Kidney (tissue), 14 donors: Measurements from ENCODE around the gene KIF2A. TPM values are rescaled to one million over a fixed set of nuclear protein-coding genes. Genes with fewer than 3 reads are reported as not detected.

Experiments
- DNase-seq, 5 donors: peaks; one replicate each; pipeline ENCODE4 v3.0.0-alpha.2; 2013 to 2020
- FAIRE-seq: peaks from 2 replicates; lab custom pipeline; 2012; peaks lifted over from hg19 to GRCh38; lab: Jason Lieb, UNC
- H3K27ac ChIP-seq, 2 donors: one replicate each; pipeline ENCODE4 v1.7.0; 2013; ENCODE audit warnings: low read depth in 2 of 2, low read length in 2 of 2, inconsistent platforms in 1 of 2
- H3K27me3 ChIP-seq: one replicate; pipeline ENCODE4 v1.7.1; 2013; ENCODE audit warnings: low read length, inconsistent platforms; ENCODE audit not compliant: control insufficient read depth, insufficient read depth
- H3K36me3 ChIP-seq, 3 donors: one replicate each; pipeline versions ENCODE4 v1.7.0 to v1.7.1; 2013; ENCODE audit warnings: low read length in 3 of 3, control low read depth in 1 of 3, inconsistent platforms in 1 of 3; ENCODE audit not compliant: insufficient read depth in 3 of 3, control insufficient read depth in 2 of 3
- H3K4me1 ChIP-seq, 3 donors: one replicate each; pipeline versions ENCODE4 v1.7.0 to v1.7.1; 2013; ENCODE audit warnings: low read length in 3 of 3, inconsistent platforms in 1 of 3, low read depth in 1 of 3; ENCODE audit not compliant: control insufficient read depth in 2 of 3, insufficient read depth in 2 of 3
- H3K4me3 ChIP-seq, 3 donors: one replicate each; pipeline versions ENCODE4 v1.7.0 to v1.8.1; 2013; ENCODE audit warnings: low read length in 3 of 3, control low read depth in 1 of 3, inconsistent platforms in 1 of 3
- H3K9ac ChIP-seq, 3 donors: one replicate each; pipeline versions ENCODE4 v1.7.0 to v1.7.1; 2013; ENCODE audit warnings: low read length in 3 of 3, control low read depth in 1 of 3, inconsistent platforms in 1 of 3
- H3K9me3 ChIP-seq, 3 donors: one replicate each; pipeline versions ENCODE4 v1.7.0 to v1.7.1; 2013; ENCODE audit warnings: low read length in 3 of 3, control low read depth in 1 of 3, inconsistent platforms in 1 of 3; ENCODE audit not compliant: control insufficient read depth in 2 of 3, insufficient read depth in 1 of 3
- intact Hi-C: fragments of 100-400 bp; cut with DNase I; formaldehyde crosslinking; loops from one replicate; pipeline ENCODE4 v1.11.1; 2022
- polyA plus RNA-seq: library from polyadenylated mRNA; stranded (reverse); fragments of 350-450 nt; fragmentation: Illumina TruSeq; extraction: RNeasy Lipid Tissue Mini Kit (QIAGEN cat#74804); gene quantifications from one replicate; pipeline ENCODE4 v1.2.3, GENCODE V29; 2014; ENCODE audit warnings: low read depth, low replicate concordance; ENCODE audit not compliant: insufficient read depth
- total RNA-seq: library from RNA; stranded (reverse); fragmentation: NEBNext Ultra II Directional; extraction: Animal tissue kit (Norgen Biotek cat#: 25700); gene quantifications from one replicate; pipeline ENCODE4 v1.2.1, GENCODE V29; 2021
- TF ChIP-seq, protein P1 (sequence below): IDR thresholded peaks from 3 replicates; pipeline ENCODE4 v1.5.1; 2012; ENCODE audit warnings: mild to moderate bottlenecking, moderate library complexity, borderline replicate concordance; ENCODE audit not compliant: insufficient read depth; ENCODE audit errors: extremely low read depth
- donor health status: control.
- donor health status: control.
- donor health status: control.
- donor health status: control.
- donor health status: control.
- donor health status: DM: yes; HTN: yes; CAD: no.
- donor health status: Normal renal cell carcinoma (clear cell type).

The KIF2A gene
- total and polyA plus RNA-seq, 2 donors from 2014 or later, result 4.6 to 32.4 TPM

DNA sequence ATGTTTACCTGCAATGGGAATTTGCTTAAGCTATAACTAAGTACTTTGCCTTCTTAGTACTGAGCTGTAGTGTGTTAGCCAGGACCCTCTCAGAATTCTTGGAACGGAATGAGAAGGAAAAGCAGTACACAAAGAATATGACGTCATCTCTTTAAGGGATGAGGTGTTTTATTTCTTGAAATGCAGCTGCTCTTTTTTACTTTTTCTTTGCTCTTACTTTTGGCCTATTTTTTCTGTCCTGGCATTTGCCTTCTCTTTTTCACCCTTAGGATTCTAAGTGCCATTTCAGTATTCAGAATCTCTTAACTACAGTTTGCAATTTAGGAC lies 10.1 kb downstream of the KIF2A start:
- DNase-seq (no peak), FAIRE-seq (no peak)
- no peak overlapping the region for H3K9ac ChIP-seq
- no peaks in the 10 kb centered on the region for H3K27me3 ChIP-seq
- intact Hi-C loops, result no loop called here
- no peak overlapping the region for H3K27ac ChIP-seq
- H3K36me3 ChIP-seq, result no peaks in the 10 kb centered on the region
- H3K9me3 ChIP-seq, result no peaks in the 10 kb centered on the region
- H3K4me1 ChIP-seq, result no peaks in the 10 kb centered on the region
- H3K4me3 ChIP-seq, result no peak overlapping the region
- TF ChIP-seq, protein P1, sequence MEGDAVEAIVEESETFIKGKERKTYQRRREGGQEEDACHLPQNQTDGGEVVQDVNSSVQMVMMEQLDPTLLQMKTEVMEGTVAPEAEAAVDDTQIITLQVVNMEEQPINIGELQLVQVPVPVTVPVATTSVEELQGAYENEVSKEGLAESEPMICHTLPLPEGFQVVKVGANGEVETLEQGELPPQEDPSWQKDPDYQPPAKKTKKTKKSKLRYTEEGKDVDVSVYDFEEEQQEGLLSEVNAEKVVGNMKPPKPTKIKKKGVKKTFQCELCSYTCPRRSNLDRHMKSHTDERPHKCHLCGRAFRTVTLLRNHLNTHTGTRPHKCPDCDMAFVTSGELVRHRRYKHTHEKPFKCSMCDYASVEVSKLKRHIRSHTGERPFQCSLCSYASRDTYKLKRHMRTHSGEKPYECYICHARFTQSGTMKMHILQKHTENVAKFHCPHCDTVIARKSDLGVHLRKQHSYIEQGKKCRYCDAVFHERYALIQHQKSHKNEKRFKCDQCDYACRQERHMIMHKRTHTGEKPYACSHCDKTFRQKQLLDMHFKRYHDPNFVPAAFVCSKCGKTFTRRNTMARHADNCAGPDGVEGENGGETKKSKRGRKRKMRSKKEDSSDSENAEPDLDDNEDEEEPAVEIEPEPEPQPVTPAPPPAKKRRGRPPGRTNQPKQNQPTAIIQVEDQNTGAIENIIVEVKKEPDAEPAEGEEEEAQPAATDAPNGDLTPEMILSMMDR, result no peak

DNA sequence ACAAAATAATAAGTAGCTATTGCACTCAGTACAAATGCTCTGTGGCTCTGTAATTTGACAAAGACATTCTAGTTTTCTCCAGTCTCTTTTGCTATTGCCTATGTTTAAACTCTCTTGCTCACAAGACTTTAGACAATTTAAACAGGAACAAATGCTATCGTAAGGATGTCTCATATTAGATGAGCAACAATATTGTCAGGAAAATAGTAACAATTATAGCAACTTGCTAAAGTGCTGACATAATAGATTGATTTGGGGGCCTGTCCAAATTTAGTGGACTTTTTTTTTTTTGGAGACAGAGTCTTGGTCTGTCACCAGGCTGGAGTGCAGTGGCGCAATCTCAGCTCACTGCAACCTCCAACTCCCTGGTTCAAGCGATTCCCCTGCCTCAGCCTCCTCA lies 11.8 kb downstream of the KIF2A start:
- no peaks in the 10 kb centered on the region for H3K36me3 ChIP-seq
- H3K4me1 ChIP-seq, result no peaks in the 10 kb centered on the region
- intact Hi-C loops, result no loop called here
- DNase-seq (no peak), FAIRE-seq (no peak)
- H3K9ac ChIP-seq, result no peak overlapping the region
- no peak overlapping the region for H3K27ac ChIP-seq
- no peaks in the 10 kb centered on the region for H3K27me3 ChIP-seq
- H3K4me3 ChIP-seq, result no peak overlapping the region
- H3K9me3 ChIP-seq, result no peaks in the 10 kb centered on the region
- TF ChIP-seq, protein P1, result no peak

GRCh38 chr5:62322484-62322883 lies 16.5 kb downstream of the KIF2A start:
- Histone ChIP-seq H3K9me3 (no peaks in the 10 kb centered on the region), H3K4me1 (no peaks in the 10 kb centered on the region), H3K36me3 (no peaks in the 10 kb centered on the region), H3K9ac (no peak overlapping the region), H3K27ac (no peak overlapping the region), H3K4me3 (no peak overlapping the region), H3K27me3 (no peaks in the 10 kb centered on the region)
- TF ChIP-seq, protein P1, result no peak
- intact Hi-C loops, result no loop called here
- FAIRE-seq, result no peak
- DNase-seq, result no peak

- TF ChIP-seq, protein P1, result no peak
- no peak for FAIRE-seq
- intact Hi-C loops, result no loop called here
- H3K9ac ChIP-seq, result no peak overlapping the region
- no peak overlapping the region for H3K27ac ChIP-seq
- H3K4me3 ChIP-seq, result no peak overlapping the region
- no peaks in the 10 kb centered on the region for H3K27me3 ChIP-seq
- no peaks in the 10 kb centered on the region for H3K36me3 ChIP-seq
- no peaks in the 10 kb centered on the region for H3K9me3 ChIP-seq
- DNase-seq, result no peak
- no peaks in the 10 kb centered on the region for H3K4me1 ChIP-seq
These were observed 20.3 kb downstream of the KIF2A start for GRCh38 chr5:62326302-62326701.
